ENCODE results near the gene COPS3. TPM values are rescaled to one million over a fixed set of nuclear protein-coding genes. Genes with fewer than 3 reads are reported as not detected.

COPS3 gene
- total RNA-seq, 2 donors from 2014 or later = 46.0 to 65.5 TPM

- TF ChIP-seq CTCF (IDR thresholded peaks at IDR 0.05) = no peak
- H3K4me1 ChIP-seq = peaks cover 0 to 14% of the 10 kb centered on the region in 2 donors
- no peaks in the 10 kb centered on the region for H3K9me3 ChIP-seq
- H3K4me3 ChIP-seq = no peak overlapping the region
- H3K27me3 ChIP-seq = no peaks in the 10 kb centered on the region
- H3K27ac ChIP-seq = no peak overlapping the region
- H3K36me3 ChIP-seq = peaks cover 97% of the 10 kb centered on the region
- DNase-seq (ENCODE audit: low spot score) = no peak
These were observed 57.3 kb downstream of the COPS3 start for GRCh38 chr17:17223736-17224135.

- peaks cover 97% of the 10 kb centered on the region for H3K36me3 ChIP-seq
- H3K27ac ChIP-seq = no peak overlapping the region
- DNase-seq (ENCODE audit: low spot score) = no peak
- H3K9me3 ChIP-seq = no peaks in the 10 kb centered on the region
- H3K4me3 ChIP-seq = no peak overlapping the region
- no peaks in the 10 kb centered on the region for H3K27me3 ChIP-seq
- H3K4me1 ChIP-seq = no peaks in the 10 kb centered on the region
- no peak for TF ChIP-seq CTCF (IDR thresholded peaks at IDR 0.05)
These were observed 59.7 kb downstream of the COPS3 start for GRCh38 chr17:17221329-17221728.

- Histone ChIP-seq H3K4me1 (no peaks in the 10 kb centered on the region), H3K27me3 (no peaks in the 10 kb centered on the region), H3K9me3 (no peaks in the 10 kb centered on the region), H3K36me3 (peaks cover 97% of the 10 kb centered on the region), H3K4me3 (no peak overlapping the region), H3K27ac (no peak overlapping the region)
- DNase-seq (ENCODE audit: low spot score) = no peak
- TF ChIP-seq CTCF (IDR thresholded peaks at IDR 0.05) = no peak
These were observed 60.5 kb downstream of the COPS3 start for GRCh38 chr17:17220529-17220928.

- no peaks in the 10 kb centered on the region for H3K9me3 ChIP-seq
- no peak for TF ChIP-seq CTCF (IDR thresholded peaks at IDR 0.05)
- H3K27me3 ChIP-seq = no peaks in the 10 kb centered on the region
- no peak for DNase-seq (ENCODE audit: low spot score)
- no peaks in the 10 kb centered on the region for H3K4me1 ChIP-seq
- peaks cover 97% of the 10 kb centered on the region for H3K36me3 ChIP-seq
- H3K27ac ChIP-seq = no peak overlapping the region
- no peak overlapping the region for H3K4me3 ChIP-seq
These were observed 63.1 kb downstream of the COPS3 start for GRCh38 chr17:17217995-17218394.

- no peak for DNase-seq (ENCODE audit: low spot score)
- no peak for TF ChIP-seq CTCF (IDR thresholded peaks at IDR 0.05)
These were observed 64.3 kb downstream of the COPS3 start for GRCh38 chr17:17216776-17217175.

GRCh38 chr17:17216236-17216635 is 64.8 kb downstream of the COPS3 start:
- DNase-seq (ENCODE audit: low spot score) = no peak
- TF ChIP-seq CTCF (IDR thresholded peaks at IDR 0.05) = no peak
- Histone ChIP-seq H3K4me3 (no peak overlapping the region), H3K27ac (no peak overlapping the region), H3K4me1 (no peaks in the 10 kb centered on the region), H3K27me3 (no peaks in the 10 kb centered on the region), H3K9me3 (no peaks in the 10 kb centered on the region), H3K36me3 (peaks cover 84% of the 10 kb centered on the region)

More at GRCh38 chr17:17216776-17217175, 64.3 kb downstream of the COPS3 start:
- Histone ChIP-seq H3K9me3 (no peaks in the 10 kb centered on the region), H3K36me3 (peaks cover 89% of the 10 kb centered on the region), H3K27me3 (no peaks in the 10 kb centered on the region), H3K4me3 (no peak overlapping the region), H3K27ac (no peak overlapping the region), H3K4me1 (no peaks in the 10 kb centered on the region)
